Loucy (cell line): Measurements from ENCODE around the gene PGM3.

ENCODE experiments used
- H2AFZ ChIP-seq: fragments of 200-600 bp; sonication (generic); 2 replicates; pipeline ENCODE4 v1.6.0; 2016; ENCODE audit warnings: antibody characterized with exemption, mild to moderate bottlenecking, low read length, moderate library complexity
- H3F3A ChIP-seq: fragments of 200-600 bp; 2 replicates; pipeline ENCODE4 v1.6.0; 2016; ENCODE audit warnings: antibody characterized with exemption, low read depth, mild to moderate bottlenecking
- H3K27me3 ChIP-seq: fragments of 200-600 bp; sonication (generic); 2 replicates; pipeline ENCODE4 v1.6.1; 2014; ENCODE audit warnings: low read length, mild to moderate bottlenecking; ENCODE audit not compliant: insufficient read depth, poor library complexity, severe bottlenecking
- H3K36me3 ChIP-seq: fragments of 200-600 bp; sonication (generic); 2 replicates; pipeline ENCODE4 v1.6.1; 2016; ENCODE audit warnings: low read length; ENCODE audit not compliant: insufficient read depth
- H3K4me1 ChIP-seq: fragments of 200-600 bp; sonication (generic); 2 replicates; pipeline ENCODE4 v1.5.1; 2014; ENCODE audit warnings: low read length, mild to moderate bottlenecking; ENCODE audit not compliant: insufficient read depth, poor library complexity, severe bottlenecking
- H3K4me2 ChIP-seq: fragments of 200-600 bp; sonication (generic); 2 replicates; pipeline ENCODE4 v1.6.0; 2014; ENCODE audit warnings: antibody characterized with exemption, low read length, low read depth, mild to moderate bottlenecking; ENCODE audit not compliant: poor library complexity, severe bottlenecking
- H3K4me3 ChIP-seq: fragments of 200-600 bp; sonication (generic); 2 replicates; pipeline ENCODE4 v1.5.1; 2014; ENCODE audit warnings: low read length, mild to moderate bottlenecking, mixed read lengths; ENCODE audit not compliant: poor library complexity, severe bottlenecking
- H3K79me2 ChIP-seq: fragments of 200-600 bp; sonication (generic); 2 replicates; pipeline ENCODE4 v1.6.1; 2014; ENCODE audit warnings: low read length; ENCODE audit not compliant: insufficient read depth
- H3K9ac ChIP-seq: fragments of 200-600 bp; sonication (generic); 2 replicates; pipeline ENCODE4 v1.6.0; 2014; ENCODE audit warnings: mild to moderate bottlenecking, low read depth, low read length, moderate library complexity; ENCODE audit not compliant: poor library complexity, severe bottlenecking
- H3K9me2 ChIP-seq: fragments of 200-600 bp; sonication (generic); replicated peaks from 2 replicates; pipeline ENCODE4 v1.6.1; 2016; ENCODE audit warnings: low read depth, low read length, mixed read lengths
- H3K9me3 ChIP-seq: fragments of 200-600 bp; sonication (generic); 2 replicates; pipeline ENCODE4 v1.6.1; 2014; ENCODE audit warnings: mild to moderate bottlenecking, antibody characterized with exemption, low read length, low read depth; ENCODE audit not compliant: insufficient read depth
- H4K20me1 ChIP-seq: fragments of 200-600 bp; sonication (generic); 2 replicates; pipeline ENCODE4 v1.6.0; 2014; ENCODE audit warnings: antibody characterized with exemption, low read length, mild to moderate bottlenecking; ENCODE audit not compliant: insufficient read depth, poor library complexity, severe bottlenecking
- CTCF ChIP-seq: fragments of 200-600 bp; sonication (generic); conservative IDR thresholded peaks from 2 replicates; pipeline ENCODE4 v1.5.1; 2014; ENCODE audit warnings: mild to moderate bottlenecking, antibody characterized with exemption, low read length
- EZH2phosphoT487 ChIP-seq: fragments of 200-600 bp; IDR thresholded peaks from 2 replicates; pipeline ENCODE4 v1.6.1; 2018; ENCODE audit warnings: antibody characterized with exemption, mild to moderate bottlenecking, moderate library complexity, borderline replicate concordance

Gene PGM3

GRCh38 chr6:83132121-83132520 is 60.9 kb downstream of the PGM3 start:
- no peaks in the 10 kb centered on the region for H3K9me2 ChIP-seq
- no peaks in the 10 kb centered on the region for H3K27me3 ChIP-seq
- H3K9me3 ChIP-seq: no peaks in the 10 kb centered on the region
- H3F3A ChIP-seq: no peaks in the 10 kb centered on the region
- no peak overlapping the region for H2AFZ ChIP-seq
- no peaks in the 10 kb centered on the region for H3K4me1 ChIP-seq
- no peak for TF ChIP-seq EZH2phosphoT487
- TF ChIP-seq CTCF: no peak
- H3K4me3 ChIP-seq: no peak overlapping the region
- H4K20me1 ChIP-seq: no peaks in the 10 kb centered on the region
- H3K79me2 ChIP-seq: no peaks in the 10 kb centered on the region
- peaks cover 26% of the 10 kb centered on the region; the same call in 1 of the 2 replicates for H3K36me3 ChIP-seq
- H3K9ac ChIP-seq: no peak overlapping the region
- no peak overlapping the region for H3K4me2 ChIP-seq

GRCh38 chr6:83127976-83128375 is 65.1 kb downstream of the PGM3 start:
- Histone ChIP-seq H3K4me3 (no peak overlapping the region), H3K4me2 (no peak overlapping the region), H3K9ac (no peak overlapping the region), H3K36me3 (peaks cover 50% of the 10 kb centered on the region; the same call in 1 of the 2 replicates), H3K4me1 (no peaks in the 10 kb centered on the region), H3K9me3 (no peaks in the 10 kb centered on the region), H2AFZ (no peak overlapping the region), H4K20me1 (no peaks in the 10 kb centered on the region), H3K27me3 (no peaks in the 10 kb centered on the region), H3K9me2 (no peaks in the 10 kb centered on the region), H3F3A (no peaks in the 10 kb centered on the region), H3K79me2 (no peaks in the 10 kb centered on the region)
- TF ChIP-seq CTCF: no peak
- no peak for TF ChIP-seq EZH2phosphoT487

GRCh38 chr6:83127258-83127657 is 65.8 kb downstream of the PGM3 start:
- Histone ChIP-seq H2AFZ (no peak overlapping the region), H3K9me2 (no peaks in the 10 kb centered on the region), H3K4me2 (no peak overlapping the region), H3K9ac (no peak overlapping the region), H4K20me1 (no peaks in the 10 kb centered on the region), H3K27me3 (no peaks in the 10 kb centered on the region), H3K9me3 (no peaks in the 10 kb centered on the region), H3K36me3 (peaks cover 48% of the 10 kb centered on the region; the same call in 1 of the 2 replicates), H3F3A (no peaks in the 10 kb centered on the region), H3K4me1 (no peaks in the 10 kb centered on the region), H3K4me3 (no peak overlapping the region), H3K79me2 (no peaks in the 10 kb centered on the region)
- no peak for TF ChIP-seq CTCF
- no peak for TF ChIP-seq EZH2phosphoT487
